Suprapubic skin (tissue), 4 donors: ENCODE measurements around the gene NVL. TPM values are rescaled to one million over a fixed set of nuclear protein-coding genes. Genes with fewer than 3 reads are reported as not detected.
A peak's percentile ranks its signal among the peaks of the same experiment; 100 is the strongest.

Experiments
- DNase-seq, 2 donors: peaks; one replicate each; pipeline ENCODE4 v3.0.0-alpha.2; 2019; ENCODE audit warnings: low spot score in 2 of 2
- H3K27ac ChIP-seq: fragments of 200-600 bp; sonication (generic); one replicate; pipeline ENCODE4 v1.5.1; 2019
- H3K27me3 ChIP-seq: fragments of 200-600 bp; sonication (generic); one replicate; pipeline ENCODE4 v1.5.1; 2019
- H3K36me3 ChIP-seq: fragments of 200-600 bp; sonication (generic); one replicate; pipeline ENCODE4 v1.5.1; 2019
- H3K4me1 ChIP-seq: fragments of 200-600 bp; sonication (generic); one replicate; pipeline ENCODE4 v1.5.1; 2019
- H3K4me3 ChIP-seq: fragments of 200-600 bp; sonication (generic); one replicate; pipeline ENCODE4 v1.5.1; 2019; ENCODE audit warnings: mild to moderate bottlenecking
- H3K9me3 ChIP-seq: fragments of 200-600 bp; sonication (generic); one replicate; pipeline ENCODE4 v1.5.1; 2019
- EP300 ChIP-seq: sonication (generic); formaldehyde crosslinking; IDR thresholded peaks from one replicate; pipeline ENCODE4 v1.6.1; 2017; ENCODE audit warnings: antibody characterized with exemption
- POLR2A ChIP-seq, 2 donors: fragments of 450-650 bp; IDR thresholded peaks; one replicate each; pipeline ENCODE4 v1.6.1; 2017; ENCODE audit warnings: antibody characterized with exemption in 2 of 2, mild to moderate bottlenecking in 2 of 2, moderate library complexity in 2 of 2
- POLR2AphosphoS5 ChIP-seq, 3 donors: sonication (generic); formaldehyde crosslinking; IDR thresholded peaks; one replicate each; pipeline ENCODE4 v1.6.1; 2017; ENCODE audit warnings: antibody characterized with exemption in 3 of 3
- WGBS: methylation state at CpG from one replicate; pipeline ENCODE4 v1.1.5; 2018; 5-methylcytosine and 5-hydroxymethylcytosine counted together
- total RNA-seq, 4 donors: library from RNA; depleted of rRNA; stranded (reverse); fragments of >200 nt; gene quantifications; one replicate each; pipeline ENCODE4 v1.1.0, GENCODE V29; 2016
- TF ChIP-seq, protein P1 (sequence below), 2 donors: fragments of 200-600 bp in 1 of 2; fragments of 450-650 bp in 1 of 2; sonication (generic) in 1 of 2; IDR thresholded peaks; one replicate each; pipeline ENCODE4 v1.5.1; 2016 to 2019; ENCODE audit warnings: antibody characterized with exemption in 2 of 2, mild to moderate bottlenecking in 1 of 2, moderate library complexity in 1 of 2

Gene NVL
- total RNA-seq, 4 donors from 2014 or later: 31.7 to 86.4 (median 36.8) TPM

DNA sequence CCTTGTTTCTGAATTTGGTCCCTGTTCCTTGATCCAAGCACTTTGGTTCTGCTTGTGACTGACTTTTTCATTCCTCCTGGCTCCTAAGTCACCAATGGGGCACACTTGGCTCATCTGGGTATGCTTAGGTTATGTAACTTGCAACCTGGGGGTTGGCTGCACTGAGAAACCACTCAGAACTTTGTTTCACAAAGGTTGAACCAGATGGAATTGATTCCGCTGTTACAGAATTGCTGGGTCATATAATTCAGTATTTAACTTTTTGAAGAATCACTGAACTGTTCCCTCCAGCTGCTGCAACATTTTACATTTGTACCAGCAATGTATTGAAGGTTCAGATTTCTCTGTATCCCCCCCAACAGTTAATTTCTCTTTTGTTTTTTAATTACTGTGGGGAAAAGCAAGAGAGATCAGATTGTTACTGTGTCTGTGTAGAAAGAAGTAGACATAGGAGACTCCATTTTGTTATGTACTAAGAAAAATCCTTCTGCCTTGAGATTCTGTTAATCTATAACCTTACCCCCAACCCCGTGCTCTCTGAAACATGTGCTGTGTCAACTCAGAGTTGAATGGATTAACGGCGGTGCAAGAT is 9.6 kb upstream of the NVL start:
- peaks cover 6% of the 10 kb centered on the region for H3K4me1 ChIP-seq
- DNase-seq: no peak
- H3K27ac ChIP-seq: no peak overlapping the region
- TF ChIP-seq, protein P1, sequence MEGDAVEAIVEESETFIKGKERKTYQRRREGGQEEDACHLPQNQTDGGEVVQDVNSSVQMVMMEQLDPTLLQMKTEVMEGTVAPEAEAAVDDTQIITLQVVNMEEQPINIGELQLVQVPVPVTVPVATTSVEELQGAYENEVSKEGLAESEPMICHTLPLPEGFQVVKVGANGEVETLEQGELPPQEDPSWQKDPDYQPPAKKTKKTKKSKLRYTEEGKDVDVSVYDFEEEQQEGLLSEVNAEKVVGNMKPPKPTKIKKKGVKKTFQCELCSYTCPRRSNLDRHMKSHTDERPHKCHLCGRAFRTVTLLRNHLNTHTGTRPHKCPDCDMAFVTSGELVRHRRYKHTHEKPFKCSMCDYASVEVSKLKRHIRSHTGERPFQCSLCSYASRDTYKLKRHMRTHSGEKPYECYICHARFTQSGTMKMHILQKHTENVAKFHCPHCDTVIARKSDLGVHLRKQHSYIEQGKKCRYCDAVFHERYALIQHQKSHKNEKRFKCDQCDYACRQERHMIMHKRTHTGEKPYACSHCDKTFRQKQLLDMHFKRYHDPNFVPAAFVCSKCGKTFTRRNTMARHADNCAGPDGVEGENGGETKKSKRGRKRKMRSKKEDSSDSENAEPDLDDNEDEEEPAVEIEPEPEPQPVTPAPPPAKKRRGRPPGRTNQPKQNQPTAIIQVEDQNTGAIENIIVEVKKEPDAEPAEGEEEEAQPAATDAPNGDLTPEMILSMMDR (IDR thresholded peaks at IDR 0.05): no peak
- TF ChIP-seq EP300 (no peak), POLR2AphosphoS5 (IDR thresholded peaks at IDR 0.05) (no peak), POLR2A (IDR thresholded peaks at IDR 0.05) (no peak)
- WGBS: 40% methylated on average over 4 of the region's 4 CpGs
- H3K27me3 ChIP-seq: no peaks in the 10 kb centered on the region
- H3K36me3 ChIP-seq: no peaks in the 10 kb centered on the region
- peaks cover 10% of the 10 kb centered on the region for H3K9me3 ChIP-seq
- no peak overlapping the region for H3K4me3 ChIP-seq

DNA sequence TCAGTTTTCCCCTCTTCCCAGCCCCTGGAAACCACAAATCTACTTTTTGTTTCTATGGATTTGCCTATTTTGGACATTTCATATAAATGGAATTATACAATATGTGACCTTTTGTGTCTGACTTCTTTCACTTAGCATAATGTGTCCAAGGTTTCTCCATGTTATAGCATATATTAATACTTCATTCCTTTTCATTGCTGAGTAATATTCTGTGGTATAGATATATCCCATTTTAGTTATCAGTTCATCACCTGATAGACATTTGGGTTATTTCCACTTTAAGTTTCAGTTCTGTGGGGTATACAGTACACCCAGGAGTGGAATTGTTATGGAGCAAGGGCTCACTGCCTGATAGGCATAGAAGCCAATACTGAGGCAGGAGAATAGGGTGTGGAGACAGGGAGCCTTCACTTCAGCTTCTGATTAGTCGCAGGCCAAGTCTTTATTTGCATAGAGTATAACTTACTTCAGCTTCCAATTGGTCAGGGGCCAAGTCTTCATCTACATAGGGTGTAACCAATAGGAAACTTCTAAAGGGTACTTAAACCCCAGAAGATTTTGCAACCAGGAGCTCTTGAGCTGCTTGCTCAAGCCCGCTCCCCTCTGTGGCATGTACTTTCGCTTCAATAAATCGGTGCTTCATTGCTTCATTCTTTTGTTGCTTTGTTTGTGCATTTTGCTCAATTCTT is 8.3 kb upstream of the NVL start:
- Histone ChIP-seq H3K27me3 (no peaks in the 10 kb centered on the region), H3K27ac (no peak overlapping the region), H3K9me3 (no peaks in the 10 kb centered on the region), H3K36me3 (no peaks in the 10 kb centered on the region), H3K4me3 (no peak overlapping the region), H3K4me1 (peaks cover 6% of the 10 kb centered on the region)
- no peak for TF ChIP-seq POLR2AphosphoS5 (IDR thresholded peaks at IDR 0.05)
- TF ChIP-seq POLR2A (IDR thresholded peaks at IDR 0.05): no peak
- TF ChIP-seq, protein P1 (IDR thresholded peaks at IDR 0.05): no peak
- TF ChIP-seq EP300: no peak
- 86% methylated on average over 4 of the region's 4 CpGs for WGBS
- DNase-seq: no peak

DNA sequence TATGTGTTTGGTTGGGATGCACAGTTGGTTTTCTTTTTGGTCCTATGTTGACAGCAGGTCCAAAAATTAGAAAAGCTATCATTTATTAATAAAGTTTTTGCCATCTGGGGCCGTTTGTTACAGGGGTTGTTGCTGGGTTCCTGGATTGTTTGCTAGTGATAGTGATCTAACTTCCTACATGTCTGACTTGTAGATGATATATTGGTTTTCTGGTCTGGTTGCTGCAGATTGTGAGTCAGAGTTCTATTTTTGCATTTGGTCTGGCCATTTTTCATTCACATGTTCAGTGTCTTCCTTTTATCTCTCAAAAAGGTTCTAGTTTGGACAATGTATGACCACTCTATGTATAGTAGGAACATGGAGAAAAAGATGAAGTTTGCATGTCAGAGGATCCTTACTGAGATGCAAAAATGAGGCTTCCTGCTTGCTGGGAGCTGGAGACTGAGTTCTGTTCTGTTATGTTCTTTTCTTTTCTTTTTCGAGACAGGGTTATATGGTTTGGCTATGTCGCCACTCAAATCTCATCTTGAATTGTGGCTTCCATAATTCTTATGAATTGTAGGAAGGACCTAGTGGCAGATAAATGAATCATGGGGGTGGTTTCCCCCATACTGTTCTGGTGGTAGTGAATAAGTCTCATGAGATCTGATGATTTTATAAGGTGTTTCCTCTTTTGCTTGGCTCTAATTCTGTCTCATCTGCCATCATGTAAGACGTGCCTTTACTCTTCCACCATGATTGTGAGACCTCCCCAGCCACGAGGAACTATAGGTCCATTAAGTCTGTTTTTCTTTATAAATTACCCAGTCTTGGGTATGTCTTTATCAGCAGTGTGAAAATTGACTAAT is 4.2 kb upstream of the NVL start:
- H3K4me3 ChIP-seq: no peak overlapping the region
- peaks cover 12% of the 10 kb centered on the region for H3K4me1 ChIP-seq
- no peak overlapping the region for H3K27ac ChIP-seq
- H3K36me3 ChIP-seq: no peaks in the 10 kb centered on the region
- TF ChIP-seq EP300 (no peak), POLR2AphosphoS5 (IDR thresholded peaks at IDR 0.05) (no peak), POLR2A (IDR thresholded peaks at IDR 0.05) (no peak)
- TF ChIP-seq, protein P1 (IDR thresholded peaks at IDR 0.05): no peak
- H3K27me3 ChIP-seq: no peaks in the 10 kb centered on the region
- no peaks in the 10 kb centered on the region for H3K9me3 ChIP-seq
- WGBS: 50% methylated on average over 5 of the region's 5 CpGs
- DNase-seq: no peak

DNA sequence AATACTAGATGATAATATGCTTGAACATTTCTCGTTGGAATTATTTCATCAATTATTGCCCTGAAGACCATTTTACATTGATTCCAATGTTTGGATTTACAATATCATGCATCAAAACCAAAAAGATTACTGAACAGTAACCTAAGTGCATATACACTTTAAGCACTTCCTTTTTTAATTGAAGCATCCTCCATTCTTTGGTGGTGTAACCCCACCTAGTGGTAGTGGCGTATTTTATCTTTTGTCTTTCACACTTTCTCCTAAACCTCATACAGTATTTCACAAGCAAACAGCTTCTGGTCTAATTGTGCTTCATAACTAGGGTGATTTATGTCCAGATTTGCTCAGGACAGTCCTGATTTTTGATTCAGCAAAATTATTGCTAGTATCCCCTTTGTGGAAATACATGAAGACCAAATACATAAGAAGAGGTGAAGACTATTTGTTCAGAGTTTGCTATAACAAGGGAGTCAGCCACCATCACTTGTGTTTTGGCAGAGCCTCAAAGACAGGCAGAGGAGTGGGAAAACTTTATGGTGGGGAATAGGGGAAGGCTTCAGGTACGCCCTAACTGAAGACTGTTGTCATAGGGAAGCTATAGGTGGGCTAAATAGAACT is 3.4 kb upstream of the NVL start:
- Histone ChIP-seq H3K36me3 (no peaks in the 10 kb centered on the region), H3K27me3 (no peaks in the 10 kb centered on the region), H3K27ac (no peak overlapping the region), H3K4me1 (peaks cover 19% of the 10 kb centered on the region), H3K9me3 (no peaks in the 10 kb centered on the region), H3K4me3 (no peak overlapping the region)
- no peak for DNase-seq
- TF ChIP-seq POLR2A (IDR thresholded peaks at IDR 0.05) (no peak), EP300 (no peak), POLR2AphosphoS5 (IDR thresholded peaks at IDR 0.05) (no peak)
- TF ChIP-seq, protein P1 (IDR thresholded peaks at IDR 0.05): peak; percentile 29 to 52
- WGBS: 16% methylated on average over 3 of the region's 3 CpGs
